Skin of body (tissue), 2 donors: Measurements from ENCODE around the gene MYO6. TPM values are rescaled to one million over a fixed set of nuclear protein-coding genes. Genes with fewer than 3 reads are reported as not detected.
"Not testable (repeated sequence)": the region's sequence is repeated elsewhere in the genome, so short reads cannot be mapped to it uniquely, and the experiment has no call there.

Experiments
- DNase-seq: peaks from one replicate; lab custom pipeline; 2025; lab: John Stamatoyannopoulos, UW
- total RNA-seq: library from RNA; depleted of rRNA; stranded (reverse); fragments of >200 nt; gene quantifications from one replicate; pipeline ENCODE4 v1.2.3, GENCODE V29; 2014

Gene MYO6
- total RNA-seq, result 20.2 TPM

DNA sequence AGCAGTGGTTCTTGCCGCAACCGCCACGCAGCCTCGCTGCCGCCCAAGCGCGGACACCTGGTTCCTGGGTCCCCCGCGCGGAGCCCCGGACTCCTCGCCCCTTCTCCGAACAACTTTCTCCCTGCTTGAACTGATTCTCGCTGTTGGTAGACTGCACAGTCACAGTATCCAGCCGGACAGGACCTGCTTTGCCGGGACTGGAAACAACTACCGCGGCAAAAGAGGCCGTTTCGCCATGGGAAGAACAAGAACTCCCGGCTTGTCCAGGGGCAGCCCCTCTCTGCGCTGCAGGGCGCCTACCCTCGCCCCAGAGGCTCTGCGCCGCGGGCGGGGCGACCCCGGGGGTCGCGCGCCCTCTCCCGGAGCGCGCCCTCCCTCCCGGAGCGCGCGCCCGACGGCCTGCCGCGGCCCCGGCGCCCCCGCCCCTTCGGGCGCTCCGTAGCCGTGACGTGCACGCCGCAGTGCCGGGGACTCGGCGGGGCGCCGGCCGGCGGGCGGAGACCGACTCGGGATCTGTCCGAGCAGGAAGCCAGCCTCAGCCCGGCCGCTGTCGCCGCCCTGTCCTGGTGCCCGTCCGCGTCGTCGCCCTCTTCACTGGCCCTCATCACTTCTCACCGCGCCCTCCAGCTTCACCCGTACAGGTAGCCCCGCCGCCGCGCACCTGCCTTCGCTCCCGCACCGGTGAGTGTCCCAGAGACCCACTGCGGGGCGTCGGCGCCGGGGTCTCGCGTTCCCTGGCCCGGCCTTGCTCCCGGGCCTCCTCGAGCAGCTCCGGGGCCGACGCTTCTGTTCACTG, at the start of gene MYO6:
Gene MYO6, plus strand, starts transcription at position 497 of the 796 bp plus-strand sequence. CDS start 68,309 bp downstream, outside the sequence.
- DNase-seq, result peak; percentile 39

- not testable (repeated sequence) for DNase-seq
These were observed 40.7 kb upstream of the MYO6 start for GRCh38 chr6:75708334-75708733.

DNA sequence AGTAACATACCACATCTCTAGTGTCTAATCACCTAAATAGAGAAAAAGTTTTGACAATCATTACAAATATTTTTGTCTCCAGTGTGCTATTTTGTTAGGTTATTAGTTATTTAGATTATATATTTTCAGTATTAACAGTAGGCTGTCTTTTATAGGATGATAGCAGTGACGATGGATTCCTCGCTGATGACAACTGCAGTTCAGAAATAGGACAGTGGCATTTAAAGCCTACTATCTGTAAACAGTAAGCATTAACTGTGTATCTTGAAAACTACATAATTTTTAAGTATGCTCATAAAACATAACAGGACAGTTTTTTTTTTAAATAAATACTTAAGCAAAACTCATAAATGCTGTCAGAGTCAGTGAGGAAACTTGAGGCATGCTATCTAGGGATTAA, 37.9 kb upstream of the MYO6 start:
- no peak for DNase-seq

- DNase-seq, result no peak
These were observed 29.9 kb upstream of the MYO6 start for GRCh38 chr6:75719133-75719532.

- no peak for DNase-seq
These were observed 25.7 kb upstream of the MYO6 start for GRCh38 chr6:75723382-75723781.

DNA sequence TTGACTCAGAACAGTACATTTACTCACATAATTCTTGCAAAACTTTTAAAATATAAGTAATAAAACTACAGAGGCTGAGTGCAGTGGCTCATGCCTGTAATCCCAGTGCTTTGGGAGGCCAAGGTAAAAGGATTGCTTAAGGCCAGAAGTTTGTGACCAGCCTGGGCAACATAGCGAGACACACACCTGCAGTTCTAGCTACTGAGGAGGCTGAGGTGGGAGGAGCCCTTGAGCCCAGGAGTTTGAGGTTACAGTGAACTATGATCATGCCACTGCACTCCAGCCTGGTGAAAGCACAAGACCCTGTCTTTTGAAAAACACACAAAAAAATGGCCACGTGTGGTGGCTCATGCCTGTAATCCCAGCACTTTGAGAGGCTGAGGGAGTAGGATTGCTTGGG, 21.8 kb upstream of the MYO6 start:
- DNase-seq, result no peak

DNA sequence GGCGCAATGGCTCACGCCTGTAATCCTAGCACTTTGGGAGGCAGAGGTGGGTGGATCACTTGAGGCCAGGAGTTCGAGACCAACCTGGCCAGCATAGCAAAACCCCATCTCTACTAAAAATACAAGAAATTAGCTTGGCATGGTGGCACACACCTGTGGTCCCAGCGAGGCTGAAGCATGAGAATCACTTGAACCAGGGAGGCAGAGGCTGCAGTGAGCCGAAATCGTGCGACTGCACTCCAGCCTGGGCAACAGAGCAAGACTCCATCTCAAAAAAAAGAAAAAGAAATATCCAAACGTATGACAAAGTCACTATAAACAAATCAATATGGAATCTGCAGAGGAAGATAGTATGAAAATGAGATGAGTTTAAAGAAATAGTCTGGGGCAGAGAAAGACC, 18.0 kb upstream of the MYO6 start:
- DNase-seq, result not testable (repeated sequence)

DNA sequence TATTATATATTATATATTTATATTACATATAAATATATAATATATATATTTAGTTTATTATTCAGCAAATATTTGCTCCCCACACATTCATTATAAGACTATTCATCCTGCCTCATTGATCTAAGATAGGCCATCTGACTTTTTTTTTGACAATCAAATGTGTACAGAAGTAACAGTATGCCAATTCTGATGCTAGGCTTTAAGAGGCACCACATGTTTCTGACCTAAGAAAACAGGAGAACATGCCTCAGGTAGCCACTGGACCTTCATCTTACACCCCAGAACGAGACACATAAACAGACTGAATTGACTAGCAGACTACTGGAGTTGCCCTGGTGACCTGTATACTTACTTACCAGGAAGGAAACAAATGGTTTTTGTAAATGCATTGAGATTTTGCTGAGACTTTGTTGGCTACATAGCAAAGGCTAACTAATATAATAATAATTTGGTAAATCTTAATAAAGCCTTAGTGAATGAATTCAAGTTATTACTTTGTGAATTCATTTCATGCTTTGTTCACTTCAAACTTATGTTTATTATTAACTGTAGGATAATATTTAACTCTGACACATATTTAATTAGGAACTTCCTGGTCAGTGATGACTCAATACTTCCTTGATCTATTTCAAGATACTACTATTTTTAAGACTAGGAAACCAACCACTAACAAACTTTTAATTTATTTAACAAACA, 13.4 kb upstream of the MYO6 start:
- no peak for DNase-seq

- no peak for DNase-seq
These were observed 5.1 kb upstream of the MYO6 start for GRCh38 chr6:75743971-75744370.

- DNase-seq, result no peak
These were observed 3.6 kb upstream of the MYO6 start for GRCh38 chr6:75745404-75745803.

DNA sequence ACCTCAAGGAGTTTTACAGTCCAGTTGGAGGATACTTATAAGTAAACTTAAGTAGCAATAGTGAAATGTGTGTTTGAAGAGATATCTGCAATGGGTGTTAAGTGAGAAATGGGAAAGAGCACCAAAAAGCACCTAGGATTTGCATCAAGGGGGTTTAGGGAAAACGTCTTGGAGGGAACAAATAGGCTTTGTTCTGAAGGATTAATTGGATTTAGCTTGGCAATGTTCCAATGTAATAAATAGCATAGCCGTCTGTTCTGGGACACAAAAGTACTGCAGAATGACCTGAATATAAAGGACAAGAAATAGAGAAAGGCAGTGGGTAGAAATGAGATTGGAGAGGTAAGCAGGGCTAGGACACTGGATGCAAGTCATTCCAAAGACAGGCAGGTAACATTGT, 2.8 kb upstream of the MYO6 start:
- DNase-seq, result no peak

GRCh38 chr6:75747152-75747992, 1.7 kb upstream of the MYO6 start:
- no peak for DNase-seq

- no peak for DNase-seq
These were observed 866 bp upstream of the MYO6 start for GRCh38 chr6:75748003-75748742.

DNA sequence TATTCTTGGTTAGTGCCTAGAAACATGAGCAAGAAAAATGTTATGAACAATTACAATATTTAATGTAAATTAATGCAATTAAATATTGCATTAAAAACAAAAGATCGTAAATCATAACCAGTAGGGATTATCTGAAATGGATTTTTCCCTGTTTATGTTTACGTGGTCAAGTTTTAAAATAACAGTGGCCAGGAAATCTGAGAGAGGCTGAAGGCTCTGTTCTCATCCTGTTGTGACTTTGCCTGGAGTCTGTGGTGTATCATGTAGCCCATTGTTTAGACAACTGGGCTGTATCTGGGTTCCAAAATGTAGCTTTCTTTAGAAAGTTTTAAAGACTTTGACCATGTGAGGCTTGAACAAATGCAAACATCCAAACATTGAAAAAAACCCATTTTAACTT, 2.4 kb downstream of the MYO6 start:
- no peak for DNase-seq

DNA sequence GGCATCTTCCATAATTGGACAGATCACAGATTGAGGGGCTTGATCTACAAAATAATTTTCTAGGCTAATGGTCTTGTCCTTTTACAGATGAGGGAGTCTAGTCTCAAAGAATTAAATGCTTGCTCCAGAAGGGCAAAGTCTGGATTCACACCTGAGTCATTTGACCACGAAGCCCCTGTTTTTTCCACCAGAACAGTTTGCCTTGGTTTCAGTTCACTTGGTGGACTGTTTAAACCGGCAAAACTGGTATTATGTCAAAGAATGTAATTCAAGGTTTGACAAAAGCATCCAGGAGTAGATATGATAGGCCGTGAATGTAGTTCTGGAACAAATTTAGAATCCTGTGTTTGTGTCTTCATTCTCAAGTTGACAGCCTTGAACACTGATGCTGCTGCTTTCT, 3.3 kb downstream of the MYO6 start:
- DNase-seq, result no peak

DNA sequence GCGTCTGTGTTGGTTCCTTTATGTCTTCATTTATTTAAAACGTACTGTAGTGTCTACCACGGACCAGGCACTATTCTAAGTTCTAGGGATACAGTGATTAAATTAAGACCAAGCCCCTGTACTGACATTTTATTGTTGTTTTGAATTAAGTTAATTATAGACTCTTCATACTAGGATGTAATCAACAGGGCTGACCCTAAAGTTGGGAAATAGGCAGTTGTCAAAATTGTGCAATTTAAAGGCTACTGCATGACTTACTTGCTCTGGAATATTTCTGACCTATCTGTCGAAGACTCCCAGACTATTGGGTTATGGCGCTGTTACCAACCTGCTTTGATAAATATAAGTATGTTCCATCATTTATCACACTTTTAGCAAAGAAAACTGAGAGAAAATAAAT, 6.7 kb downstream of the MYO6 start:
- DNase-seq, result no peak

DNA sequence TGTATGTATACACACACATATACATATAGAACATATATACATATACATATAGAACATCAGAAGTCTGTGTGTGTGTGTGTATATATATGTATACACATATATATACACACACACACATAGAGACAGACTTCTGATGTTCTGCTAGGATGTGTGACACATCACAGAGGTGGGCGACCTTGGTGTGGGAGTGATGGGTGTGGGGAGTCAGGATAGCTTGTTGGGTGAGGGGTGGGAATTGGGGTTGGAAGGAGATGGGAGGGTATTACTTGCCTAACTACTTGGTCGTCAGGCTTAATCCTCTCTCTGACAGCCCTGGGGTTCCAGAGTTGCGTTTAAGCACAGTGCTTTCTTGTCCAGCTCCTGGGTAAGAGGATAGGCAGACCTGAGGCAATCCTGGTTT, 8.3 kb downstream of the MYO6 start:
- no peak for DNase-seq

- no peak for DNase-seq
These were observed 9.0 kb downstream of the MYO6 start for GRCh38 chr6:75758061-75758460.

GRCh38 chr6:75759207-75759606, 10.2 kb downstream of the MYO6 start:
- no peak for DNase-seq

DNA sequence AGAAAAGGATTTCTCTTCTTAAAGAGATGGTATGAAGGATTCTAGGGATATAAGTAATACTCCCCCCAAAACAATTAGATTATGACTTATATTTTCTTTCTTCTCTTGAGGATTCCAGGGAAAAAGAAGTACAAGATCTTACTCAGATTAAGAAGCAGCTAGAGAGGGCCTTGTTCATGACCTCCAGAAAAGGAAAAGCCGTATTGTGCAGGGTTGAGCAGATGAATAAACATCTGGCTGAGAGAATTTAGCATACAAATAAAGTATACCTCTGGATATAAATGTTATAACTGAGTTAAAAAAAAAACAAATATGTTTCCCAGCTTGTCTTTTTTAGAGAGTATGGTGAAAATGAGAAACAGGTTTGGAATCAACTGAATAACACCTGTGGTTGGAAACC, 11.3 kb downstream of the MYO6 start:
- no peak for DNase-seq

DNA sequence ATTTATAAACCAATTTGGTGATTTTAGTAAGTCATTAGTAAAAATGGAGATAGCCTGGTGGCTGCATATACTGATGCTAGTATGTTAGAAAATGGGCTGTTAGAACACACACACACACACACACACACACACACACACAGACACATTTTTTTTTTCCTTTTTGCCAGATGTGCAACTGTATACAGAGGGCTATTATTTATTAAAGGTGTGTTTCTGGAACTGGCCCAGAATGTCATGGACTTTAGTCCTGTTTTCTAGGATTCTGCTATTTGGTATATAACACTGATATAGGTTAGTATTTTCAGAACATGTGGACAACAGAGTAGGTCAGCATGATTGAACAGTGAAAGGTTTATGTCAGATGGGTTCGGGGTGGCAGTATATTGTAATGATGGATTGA, 12.4 kb downstream of the MYO6 start:
- DNase-seq, result no peak
